WTC11 (cell line): ENCODE measurements around the gene CARD11. TPM values are rescaled to one million over a fixed set of nuclear protein-coding genes. Genes with fewer than 3 reads are reported as not detected.

Source experiments
- ATAC-seq: fragments of 200-7000 bp; cut with Tn5 transposase; 2 replicates; pipeline ENCODE4 v1.10.0; 2021; ENCODE audit warnings: mild to moderate bottlenecking, moderate library complexity
- CTCF ChIA-PET: fragments of 300-600 bp; sonication (Branson Sonifier 250); formaldehyde crosslinking; loops from one replicate; lab custom pipeline; 2021; ENCODE audit warnings: antibody characterized with exemption; lab: Charles Lee
- POLR2A ChIA-PET: fragments of 350-600 bp; sonication (Branson Sonifier 250); formaldehyde crosslinking; loops from one replicate; lab custom pipeline; 2021; ENCODE audit warnings: antibody characterized with exemption; lab: Charles Lee
- DNase-seq: peaks from one replicate; pipeline ENCODE4 v3.0.0; 2021; ENCODE audit warnings: low spot score
- H3K27ac Mint-ChIP-seq: 2 replicates; pipeline ENCODE4 v1.8.0; 2021; ENCODE audit warnings: mixed read lengths
- H3K27me3 Mint-ChIP-seq: 2 replicates; pipeline ENCODE4 v1.8.0; 2021; ENCODE audit warnings: low read depth, mild to moderate bottlenecking, moderate library complexity, mixed read lengths
- H3K36me3 Mint-ChIP-seq: 2 replicates; pipeline ENCODE4 v1.8.0; 2021; ENCODE audit warnings: mixed read lengths
- H3K4me1 Mint-ChIP-seq: 2 replicates; pipeline ENCODE4 v1.8.0; 2022; ENCODE audit warnings: mixed read lengths
- H3K4me3 Mint-ChIP-seq: 2 replicates; pipeline ENCODE4 v1.8.0; 2021; ENCODE audit warnings: mild to moderate bottlenecking, moderate library complexity, mixed read lengths
- H3K9me3 Mint-ChIP-seq: 2 replicates; pipeline ENCODE4 v1.8.0; 2021; ENCODE audit warnings: mixed read lengths
- CREM ChIP-seq: sonication (generic); formaldehyde crosslinking; IDR thresholded peaks from 2 replicates; pipeline ENCODE4 v1.8.1; 2022; ENCODE audit warnings: mild to moderate bottlenecking, missing genetic modification reagents, moderate library complexity
- FOXJ3 ChIP-seq: sonication (generic); formaldehyde crosslinking; IDR thresholded peaks from 2 replicates; pipeline ENCODE4 v1.9.0; 2021; ENCODE audit warnings: missing genetic modification reagents, mild to moderate bottlenecking, borderline replicate concordance
- GABPB1 ChIP-seq: sonication (generic); formaldehyde crosslinking; IDR thresholded peaks from 2 replicates; pipeline ENCODE4 v1.8.1; 2023; ENCODE audit warnings: mild to moderate bottlenecking, missing genetic modification reagents
- GTF2I ChIP-seq: fragments of 250-450 bp; sonication (Bioruptor Pico); conservative IDR thresholded peaks from 2 replicates; pipeline ENCODE4 v1.4.0; 2021; ENCODE audit warnings: mild to moderate bottlenecking
- NFATC4 ChIP-seq: fragments of 250-450 bp; sonication (Bioruptor Pico); IDR thresholded peaks from 2 replicates; pipeline ENCODE4 v1.9.0; 2021; ENCODE audit warnings: mild to moderate bottlenecking
- NR3C1 ChIP-seq: sonication (generic); formaldehyde crosslinking; conservative IDR thresholded peaks from 2 replicates; pipeline ENCODE4 v1.8.1; 2023; ENCODE audit warnings: low read depth, mild to moderate bottlenecking, missing genetic modification reagents
- TP53 ChIP-seq: sonication (generic); formaldehyde crosslinking; IDR thresholded peaks from 2 replicates; pipeline ENCODE4 v1.8.1; 2023; ENCODE audit warnings: mild to moderate bottlenecking, missing genetic modification reagents
- ZNF121 ChIP-seq: sonication (generic); formaldehyde crosslinking; IDR thresholded peaks from 2 replicates; pipeline ENCODE4 v1.8.0; 2023; ENCODE audit warnings: missing genetic modification reagents
- ZNF232 ChIP-seq: sonication (generic); formaldehyde crosslinking; IDR thresholded peaks from 2 replicates; pipeline ENCODE4 v1.8.0; 2022; ENCODE audit warnings: mild to moderate bottlenecking, missing genetic modification reagents
- ZNF263 ChIP-seq: sonication (generic); formaldehyde crosslinking; IDR thresholded peaks from 2 replicates; pipeline ENCODE4 v1.8.1; 2022; ENCODE audit warnings: low read depth, mild to moderate bottlenecking, moderate library complexity, missing genetic modification reagents
- total RNA-seq: library from RNA; stranded (reverse); gene quantifications from 3 replicates; pipeline ENCODE4 v1.2.3, GENCODE V29; 2021
- TF ChIP-seq, protein P1 (sequence below): sonication (generic); formaldehyde crosslinking; IDR thresholded peaks from 2 replicates; pipeline ENCODE4 v1.8.1; 2022; ENCODE audit warnings: mild to moderate bottlenecking, moderate library complexity, missing genetic modification reagents
- TF ChIP-seq, protein P2 (sequence below): fragments of 250-450 bp; sonication (Bioruptor Pico); IDR thresholded peaks from 2 replicates; pipeline ENCODE4 v1.8.0; 2021; ENCODE audit warnings: mild to moderate bottlenecking
- TF ChIP-seq, protein P3 (sequence below): fragments of 200-600 bp; IDR thresholded peaks from 2 replicates; pipeline ENCODE4 v1.8.0; 2022; ENCODE audit warnings: antibody characterized with exemption
- TF ChIP-seq, protein P4 (sequence below): fragments of 250-450 bp; sonication (Bioruptor Pico); IDR thresholded peaks from 2 replicates; pipeline ENCODE4 v1.9.0; 2021; ENCODE audit warnings: mild to moderate bottlenecking
- TF ChIP-seq, protein P5 (sequence below): sonication (generic); formaldehyde crosslinking; IDR thresholded peaks from 2 replicates; pipeline ENCODE4 v1.8.0; 2022; ENCODE audit warnings: mild to moderate bottlenecking, missing genetic modification reagents
- TF ChIP-seq, protein P6 (sequence below): sonication (generic); formaldehyde crosslinking; IDR thresholded peaks from 2 replicates; pipeline ENCODE4 v1.8.1; 2023; ENCODE audit warnings: mild to moderate bottlenecking, missing genetic modification reagents, moderate library complexity
- TF ChIP-seq, protein P7 (sequence below): fragments of 250-450 bp; sonication (Bioruptor Pico); conservative IDR thresholded peaks from 2 replicates; pipeline ENCODE4 v1.9.0; 2021; ENCODE audit warnings: mild to moderate bottlenecking
- TF ChIP-seq, protein P8 (sequence below): sonication (generic); formaldehyde crosslinking; IDR thresholded peaks from 2 replicates; pipeline ENCODE4 v1.8.1; 2023; ENCODE audit warnings: mild to moderate bottlenecking, moderate library complexity, missing genetic modification reagents
- TF ChIP-seq, protein P9 (sequence below): sonication (generic); formaldehyde crosslinking; conservative IDR thresholded peaks from 2 replicates; pipeline ENCODE4 v1.8.1; 2023; ENCODE audit warnings: mild to moderate bottlenecking, low read depth, missing genetic modification reagents, moderate library complexity

Gene CARD11
- total RNA-seq, 1 experiment from 2014 or later: 40.8 TPM

DNA sequence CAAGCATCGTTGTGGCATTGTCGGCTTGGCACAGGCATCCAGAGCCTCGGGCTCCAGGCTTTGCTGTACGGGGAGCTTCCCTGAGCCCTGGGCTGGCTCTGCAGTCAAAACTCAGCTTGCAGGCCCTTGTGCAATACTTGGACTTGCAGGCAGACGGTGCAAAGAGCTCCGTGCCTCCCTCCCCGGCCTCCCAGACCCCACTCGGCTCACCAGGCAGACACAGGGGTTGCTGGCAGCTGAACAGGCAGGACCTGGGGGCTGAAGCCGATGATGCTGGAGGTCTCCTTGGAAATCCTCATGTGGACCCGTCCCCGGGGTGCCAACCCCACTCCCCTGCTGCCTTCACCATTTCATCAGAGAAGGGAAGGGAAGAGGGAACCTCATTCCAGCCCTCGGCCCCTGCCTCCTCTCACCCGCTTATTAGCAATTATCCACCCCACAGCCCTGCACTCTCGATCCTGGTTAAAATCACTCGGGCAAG lies 139.9 kb downstream of the CARD11 start:
- no peak overlapping the region for H3K4me3 Mint-ChIP-seq
- H3K9me3 Mint-ChIP-seq: no peaks in the 10 kb centered on the region
- no peak overlapping the region for H3K27ac Mint-ChIP-seq
- POLR2A ChIA-PET: interaction anchor here (0.6 kb wide), 1 partner anchor 59 kb away, joined by 3 read pairs; no protein-coding TSS in a partner anchor
- TF ChIP-seq ZNF121 (CRISPR knock-in tag) (no peak), CREM (CRISPR knock-in tag) (no peak), GABPB1 (CRISPR knock-in tag) (no peak), NFATC4 (CRISPR knock-in tag) (no peak), ZNF232 (no peak), TP53 (no peak), NR3C1 (CRISPR knock-in tag) (no peak)
- TF ChIP-seq, protein P1, sequence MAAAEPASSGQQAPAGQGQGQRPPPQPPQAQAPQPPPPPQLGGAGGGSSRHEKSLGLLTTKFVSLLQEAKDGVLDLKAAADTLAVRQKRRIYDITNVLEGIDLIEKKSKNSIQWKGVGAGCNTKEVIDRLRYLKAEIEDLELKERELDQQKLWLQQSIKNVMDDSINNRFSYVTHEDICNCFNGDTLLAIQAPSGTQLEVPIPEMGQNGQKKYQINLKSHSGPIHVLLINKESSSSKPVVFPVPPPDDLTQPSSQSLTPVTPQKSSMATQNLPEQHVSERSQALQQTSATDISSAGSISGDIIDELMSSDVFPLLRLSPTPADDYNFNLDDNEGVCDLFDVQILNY (CRISPR knock-in tag): no peak
- TF ChIP-seq, protein P2, sequence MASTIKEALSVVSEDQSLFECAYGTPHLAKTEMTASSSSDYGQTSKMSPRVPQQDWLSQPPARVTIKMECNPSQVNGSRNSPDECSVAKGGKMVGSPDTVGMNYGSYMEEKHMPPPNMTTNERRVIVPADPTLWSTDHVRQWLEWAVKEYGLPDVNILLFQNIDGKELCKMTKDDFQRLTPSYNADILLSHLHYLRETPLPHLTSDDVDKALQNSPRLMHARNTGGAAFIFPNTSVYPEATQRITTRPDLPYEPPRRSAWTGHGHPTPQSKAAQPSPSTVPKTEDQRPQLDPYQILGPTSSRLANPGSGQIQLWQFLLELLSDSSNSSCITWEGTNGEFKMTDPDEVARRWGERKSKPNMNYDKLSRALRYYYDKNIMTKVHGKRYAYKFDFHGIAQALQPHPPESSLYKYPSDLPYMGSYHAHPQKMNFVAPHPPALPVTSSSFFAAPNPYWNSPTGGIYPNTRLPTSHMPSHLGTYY: no peak
- H3K36me3 Mint-ChIP-seq: peaks cover 10% of the 10 kb centered on the region; the same call in 1 of the 2 replicates
- no peaks in the 10 kb centered on the region for H3K27me3 Mint-ChIP-seq
- no peaks in the 10 kb centered on the region for H3K4me1 Mint-ChIP-seq
- CTCF ChIA-PET: interaction anchor here (1.3 to 2.0 kb wide), 4 partner anchors 17 to 39 kb away, joined by 4 to 11 read pairs (median 4); no protein-coding TSS in a partner anchor
- DNase-seq (no peak), ATAC-seq (no peak)

DNA sequence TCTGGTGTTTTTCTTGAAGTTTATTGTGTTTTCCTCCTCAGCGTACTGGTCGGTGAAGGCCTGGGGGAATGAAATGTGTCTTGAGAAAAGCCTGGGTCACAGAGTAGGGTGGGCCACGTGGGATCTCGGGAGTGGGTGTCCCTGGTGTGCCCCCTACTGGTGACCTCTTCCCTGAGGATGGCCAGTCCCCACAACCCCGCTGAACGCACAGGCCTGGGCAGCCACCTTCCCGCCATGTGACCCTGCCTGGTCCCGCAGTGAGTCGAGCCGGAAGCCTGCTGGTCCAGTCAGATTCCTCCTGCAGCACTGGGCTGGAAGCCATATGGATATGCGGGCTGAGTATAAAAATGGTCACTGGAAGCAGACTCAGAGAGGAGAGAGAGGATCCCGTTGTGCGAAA lies 146.6 kb downstream of the CARD11 start:
- H3K27me3 Mint-ChIP-seq: no peaks in the 10 kb centered on the region
- DNase-seq: peak; percentile 50
- peak overlapping the region; percentile 56; the same call in 1 of the 2 replicates for H3K27ac Mint-ChIP-seq
- peak; percentile 67 for ATAC-seq
- POLR2A ChIA-PET: no interaction called here
- H3K9me3 Mint-ChIP-seq: peaks cover 3% of the 10 kb centered on the region; the same call in 1 of the 2 replicates
- no peak overlapping the region for H3K4me3 Mint-ChIP-seq
- peaks cover 2% of the 10 kb centered on the region; the same call in 1 of the 2 replicates for H3K36me3 Mint-ChIP-seq
- CTCF ChIA-PET: interaction anchor here (0.7 kb wide), 1 partner anchor 109 kb away, joined by 4 read pairs; no protein-coding TSS in a partner anchor
- peaks cover 3% of the 10 kb centered on the region for H3K4me1 Mint-ChIP-seq
- TF ChIP-seq ZNF263 (no peak), FOXJ3 (CRISPR knock-in tag) (no peak), GTF2I (CRISPR knock-in tag) (no peak), TP53 (no peak)
- TF ChIP-seq, protein P3, sequence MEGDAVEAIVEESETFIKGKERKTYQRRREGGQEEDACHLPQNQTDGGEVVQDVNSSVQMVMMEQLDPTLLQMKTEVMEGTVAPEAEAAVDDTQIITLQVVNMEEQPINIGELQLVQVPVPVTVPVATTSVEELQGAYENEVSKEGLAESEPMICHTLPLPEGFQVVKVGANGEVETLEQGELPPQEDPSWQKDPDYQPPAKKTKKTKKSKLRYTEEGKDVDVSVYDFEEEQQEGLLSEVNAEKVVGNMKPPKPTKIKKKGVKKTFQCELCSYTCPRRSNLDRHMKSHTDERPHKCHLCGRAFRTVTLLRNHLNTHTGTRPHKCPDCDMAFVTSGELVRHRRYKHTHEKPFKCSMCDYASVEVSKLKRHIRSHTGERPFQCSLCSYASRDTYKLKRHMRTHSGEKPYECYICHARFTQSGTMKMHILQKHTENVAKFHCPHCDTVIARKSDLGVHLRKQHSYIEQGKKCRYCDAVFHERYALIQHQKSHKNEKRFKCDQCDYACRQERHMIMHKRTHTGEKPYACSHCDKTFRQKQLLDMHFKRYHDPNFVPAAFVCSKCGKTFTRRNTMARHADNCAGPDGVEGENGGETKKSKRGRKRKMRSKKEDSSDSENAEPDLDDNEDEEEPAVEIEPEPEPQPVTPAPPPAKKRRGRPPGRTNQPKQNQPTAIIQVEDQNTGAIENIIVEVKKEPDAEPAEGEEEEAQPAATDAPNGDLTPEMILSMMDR: peak; percentile 29; the same call in 1 of the 2 replicates
- TF ChIP-seq, protein P4, sequence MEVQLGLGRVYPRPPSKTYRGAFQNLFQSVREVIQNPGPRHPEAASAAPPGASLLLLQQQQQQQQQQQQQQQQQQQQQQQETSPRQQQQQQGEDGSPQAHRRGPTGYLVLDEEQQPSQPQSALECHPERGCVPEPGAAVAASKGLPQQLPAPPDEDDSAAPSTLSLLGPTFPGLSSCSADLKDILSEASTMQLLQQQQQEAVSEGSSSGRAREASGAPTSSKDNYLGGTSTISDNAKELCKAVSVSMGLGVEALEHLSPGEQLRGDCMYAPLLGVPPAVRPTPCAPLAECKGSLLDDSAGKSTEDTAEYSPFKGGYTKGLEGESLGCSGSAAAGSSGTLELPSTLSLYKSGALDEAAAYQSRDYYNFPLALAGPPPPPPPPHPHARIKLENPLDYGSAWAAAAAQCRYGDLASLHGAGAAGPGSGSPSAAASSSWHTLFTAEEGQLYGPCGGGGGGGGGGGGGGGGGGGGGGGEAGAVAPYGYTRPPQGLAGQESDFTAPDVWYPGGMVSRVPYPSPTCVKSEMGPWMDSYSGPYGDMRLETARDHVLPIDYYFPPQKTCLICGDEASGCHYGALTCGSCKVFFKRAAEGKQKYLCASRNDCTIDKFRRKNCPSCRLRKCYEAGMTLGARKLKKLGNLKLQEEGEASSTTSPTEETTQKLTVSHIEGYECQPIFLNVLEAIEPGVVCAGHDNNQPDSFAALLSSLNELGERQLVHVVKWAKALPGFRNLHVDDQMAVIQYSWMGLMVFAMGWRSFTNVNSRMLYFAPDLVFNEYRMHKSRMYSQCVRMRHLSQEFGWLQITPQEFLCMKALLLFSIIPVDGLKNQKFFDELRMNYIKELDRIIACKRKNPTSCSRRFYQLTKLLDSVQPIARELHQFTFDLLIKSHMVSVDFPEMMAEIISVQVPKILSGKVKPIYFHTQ (CRISPR knock-in tag): no peak
- TF ChIP-seq, protein P5, sequence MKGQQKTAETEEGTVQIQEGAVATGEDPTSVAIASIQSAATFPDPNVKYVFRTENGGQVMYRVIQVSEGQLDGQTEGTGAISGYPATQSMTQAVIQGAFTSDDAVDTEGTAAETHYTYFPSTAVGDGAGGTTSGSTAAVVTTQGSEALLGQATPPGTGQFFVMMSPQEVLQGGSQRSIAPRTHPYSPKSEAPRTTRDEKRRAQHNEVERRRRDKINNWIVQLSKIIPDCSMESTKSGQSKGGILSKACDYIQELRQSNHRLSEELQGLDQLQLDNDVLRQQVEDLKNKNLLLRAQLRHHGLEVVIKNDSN: peak; percentile 75; the same call in 1 of the 2 replicates
- TF ChIP-seq, protein P6, sequence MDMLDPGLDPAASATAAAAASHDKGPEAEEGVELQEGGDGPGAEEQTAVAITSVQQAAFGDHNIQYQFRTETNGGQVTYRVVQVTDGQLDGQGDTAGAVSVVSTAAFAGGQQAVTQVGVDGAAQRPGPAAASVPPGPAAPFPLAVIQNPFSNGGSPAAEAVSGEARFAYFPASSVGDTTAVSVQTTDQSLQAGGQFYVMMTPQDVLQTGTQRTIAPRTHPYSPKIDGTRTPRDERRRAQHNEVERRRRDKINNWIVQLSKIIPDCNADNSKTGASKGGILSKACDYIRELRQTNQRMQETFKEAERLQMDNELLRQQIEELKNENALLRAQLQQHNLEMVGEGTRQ (CRISPR knock-in tag): peak; percentile 77
- TF ChIP-seq, protein P7, sequence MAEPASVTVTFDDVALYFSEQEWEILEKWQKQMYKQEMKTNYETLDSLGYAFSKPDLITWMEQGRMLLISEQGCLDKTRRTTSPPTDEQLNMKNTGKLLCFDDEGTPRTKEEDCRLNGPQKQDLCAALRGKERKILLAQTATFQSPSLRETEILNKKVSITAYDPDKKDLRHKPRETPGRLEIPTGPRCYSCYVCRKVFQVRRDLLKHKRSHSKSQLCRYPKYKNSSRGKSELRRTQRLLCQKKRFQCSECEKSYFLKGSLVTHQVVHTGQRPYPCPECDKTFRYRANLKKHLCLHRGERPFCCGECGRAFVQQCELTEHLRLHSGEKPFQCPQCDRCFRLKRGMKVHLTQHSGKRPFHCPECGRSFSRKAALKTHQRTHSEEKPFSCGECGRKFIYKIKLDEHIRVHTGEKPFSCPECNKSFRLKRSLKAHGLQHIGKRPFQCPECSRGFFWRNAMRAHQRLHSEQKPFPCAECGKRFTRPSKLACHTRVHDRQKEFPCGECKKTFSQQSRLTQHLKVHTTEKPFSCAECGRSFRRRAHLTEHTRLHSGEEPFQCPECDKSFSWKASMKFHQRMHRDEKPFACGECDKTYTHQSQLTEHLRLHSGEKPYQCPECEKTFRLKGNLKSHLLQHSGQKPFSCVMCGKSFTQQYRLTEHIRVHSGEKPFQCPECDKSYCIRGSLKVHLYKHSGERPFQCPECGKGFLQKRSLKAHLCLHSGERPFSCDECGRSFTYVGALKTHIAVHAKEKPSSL (CRISPR knock-in tag): no peak
- TF ChIP-seq, protein P8, sequence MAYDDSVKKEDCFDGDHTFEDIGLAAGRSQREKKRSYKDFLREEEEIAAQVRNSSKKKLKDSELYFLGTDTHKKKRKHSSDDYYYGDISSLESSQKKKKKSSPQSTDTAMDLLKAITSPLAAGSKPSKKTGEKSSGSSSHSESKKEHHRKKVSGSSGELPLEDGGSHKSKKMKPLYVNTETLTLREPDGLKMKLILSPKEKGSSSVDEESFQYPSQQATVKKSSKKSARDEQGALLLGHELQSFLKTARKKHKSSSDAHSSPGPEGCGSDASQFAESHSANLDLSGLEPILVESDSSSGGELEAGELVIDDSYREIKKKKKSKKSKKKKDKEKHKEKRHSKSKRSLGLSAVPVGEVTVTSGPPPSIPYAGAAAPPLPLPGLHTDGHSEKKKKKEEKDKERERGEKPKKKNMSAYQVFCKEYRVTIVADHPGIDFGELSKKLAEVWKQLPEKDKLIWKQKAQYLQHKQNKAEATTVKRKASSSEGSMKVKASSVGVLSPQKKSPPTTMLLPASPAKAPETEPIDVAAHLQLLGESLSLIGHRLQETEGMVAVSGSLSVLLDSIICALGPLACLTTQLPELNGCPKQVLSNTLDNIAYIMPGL: peak; percentile 29; the same call in 1 of the 2 replicates
- TF ChIP-seq, protein P9, sequence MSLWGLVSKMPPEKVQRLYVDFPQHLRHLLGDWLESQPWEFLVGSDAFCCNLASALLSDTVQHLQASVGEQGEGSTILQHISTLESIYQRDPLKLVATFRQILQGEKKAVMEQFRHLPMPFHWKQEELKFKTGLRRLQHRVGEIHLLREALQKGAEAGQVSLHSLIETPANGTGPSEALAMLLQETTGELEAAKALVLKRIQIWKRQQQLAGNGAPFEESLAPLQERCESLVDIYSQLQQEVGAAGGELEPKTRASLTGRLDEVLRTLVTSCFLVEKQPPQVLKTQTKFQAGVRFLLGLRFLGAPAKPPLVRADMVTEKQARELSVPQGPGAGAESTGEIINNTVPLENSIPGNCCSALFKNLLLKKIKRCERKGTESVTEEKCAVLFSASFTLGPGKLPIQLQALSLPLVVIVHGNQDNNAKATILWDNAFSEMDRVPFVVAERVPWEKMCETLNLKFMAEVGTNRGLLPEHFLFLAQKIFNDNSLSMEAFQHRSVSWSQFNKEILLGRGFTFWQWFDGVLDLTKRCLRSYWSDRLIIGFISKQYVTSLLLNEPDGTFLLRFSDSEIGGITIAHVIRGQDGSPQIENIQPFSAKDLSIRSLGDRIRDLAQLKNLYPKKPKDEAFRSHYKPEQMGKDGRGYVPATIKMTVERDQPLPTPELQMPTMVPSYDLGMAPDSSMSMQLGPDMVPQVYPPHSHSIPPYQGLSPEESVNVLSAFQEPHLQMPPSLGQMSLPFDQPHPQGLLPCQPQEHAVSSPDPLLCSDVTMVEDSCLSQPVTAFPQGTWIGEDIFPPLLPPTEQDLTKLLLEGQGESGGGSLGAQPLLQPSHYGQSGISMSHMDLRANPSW (CRISPR knock-in tag): no peak
